Neutrophil (primary cell): Measurements from ENCODE around the gene UVRAG.

ENCODE experiments used
- H3K27ac ChIP-seq: fragments of 200-600 bp; sonication (generic); 2 replicates; pipeline ENCODE4 v1.5.1; 2016; ENCODE audit warnings: mild to moderate bottlenecking, moderate library complexity
- H3K27me3 ChIP-seq: fragments of 200-600 bp; sonication (generic); 2 replicates; pipeline ENCODE4 v1.6.0; 2016; ENCODE audit warnings: mild to moderate bottlenecking
- H3K36me3 ChIP-seq: fragments of 200-600 bp; sonication (generic); 2 replicates; pipeline ENCODE4 v1.5.1; 2017
- H3K4me1 ChIP-seq, 2 experiments: fragments of 200-600 bp in 1 of 2; sonication (generic) in 1 of 2; 1 replicate in 1 of 2; 2 replicates in 1 of 2; pipeline versions ENCODE4 v1.5.1 to v1.6.1; 2013 to 2016; ENCODE audit warnings: low read depth in 1 of 2, low read length in 1 of 2, mild to moderate bottlenecking in 1 of 2, moderate library complexity in 1 of 2; ENCODE audit not compliant: control insufficient read depth in 1 of 2, insufficient read depth in 1 of 2
- H3K4me3 ChIP-seq, 2 experiments: fragments of 200-600 bp in 1 of 2; sonication (generic) in 1 of 2; 1 replicate in 1 of 2; 2 replicates in 1 of 2; pipeline ENCODE4 v1.5.1; 2013 to 2016; ENCODE audit warnings: low read depth in 1 of 2, low read length in 1 of 2, mild to moderate bottlenecking in 1 of 2, moderate library complexity in 1 of 2
- H3K9me3 ChIP-seq: fragments of 200-600 bp; sonication (generic); 2 replicates; pipeline ENCODE4 v1.5.1; 2016
- CTCF ChIP-seq: fragments of 200-600 bp; sonication (generic); IDR thresholded peaks from 2 replicates; pipeline ENCODE4 v1.5.1; 2016; ENCODE audit warnings: antibody characterized with exemption

UVRAG gene

GRCh38 chr11:76119032-76119431 lies 304.0 kb downstream of the UVRAG start:
- H3K27ac ChIP-seq, result peak overlapping the region; percentile 44
- H3K36me3 ChIP-seq, result peaks cover 17% of the 10 kb centered on the region
- no peak for TF ChIP-seq CTCF
- no peaks in the 10 kb centered on the region for H3K9me3 ChIP-seq
- H3K27me3 ChIP-seq, result no peaks in the 10 kb centered on the region
- peaks cover 9 to 14% of the 10 kb centered on the region in 2 experiments for H3K4me1 ChIP-seq
- H3K4me3 ChIP-seq, result no peak overlapping the region

GRCh38 chr11:76119779-76120178 lies 304.8 kb downstream of the UVRAG start:
- no peaks in the 10 kb centered on the region for H3K27me3 ChIP-seq
- peak overlapping the region; percentile 44 for H3K27ac ChIP-seq
- H3K36me3 ChIP-seq, result peaks cover 17% of the 10 kb centered on the region
- no peak for TF ChIP-seq CTCF
- H3K9me3 ChIP-seq, result no peaks in the 10 kb centered on the region
- peaks cover 15% of the 10 kb centered on the region in 2 experiments for H3K4me1 ChIP-seq
- no peak overlapping the region for H3K4me3 ChIP-seq

GRCh38 chr11:76120513-76121101 lies 305.6 kb downstream of the UVRAG start:
- TF ChIP-seq CTCF, result no peak
- Histone ChIP-seq H3K9me3 (no peaks in the 10 kb centered on the region), H3K36me3 (peaks cover 17% of the 10 kb centered on the region), H3K27ac (no peak overlapping the region), H3K4me1 (peaks cover 19 to 21% of the 10 kb centered on the region in 2 experiments), H3K4me3 (no peak overlapping the region), H3K27me3 (no peaks in the 10 kb centered on the region)

- Histone ChIP-seq H3K27me3 (no peaks in the 10 kb centered on the region), H3K27ac (no peak overlapping the region), H3K4me3 (no peak overlapping the region), H3K36me3 (no peaks in the 10 kb centered on the region), H3K4me1 (peaks cover 19 to 21% of the 10 kb centered on the region in 2 experiments), H3K9me3 (no peaks in the 10 kb centered on the region)
- TF ChIP-seq CTCF, result no peak
These were observed 308.2 kb downstream of the UVRAG start for GRCh38 chr11:76123248-76123647.

- H3K9me3 ChIP-seq, result no peaks in the 10 kb centered on the region
- TF ChIP-seq CTCF, result no peak
- H3K36me3 ChIP-seq, result no peaks in the 10 kb centered on the region
- H3K4me3 ChIP-seq, result no peak overlapping the region
- peaks cover 7 to 11% of the 10 kb centered on the region in 2 experiments for H3K4me1 ChIP-seq
- H3K27ac ChIP-seq, result peak overlapping the region; percentile 14
- no peaks in the 10 kb centered on the region for H3K27me3 ChIP-seq
These were observed 310.1 kb downstream of the UVRAG start for GRCh38 chr11:76124905-76125770.
